ENCODE data around the gene SH3BP1. TPM values are rescaled to one million over a fixed set of nuclear protein-coding genes. Genes with fewer than 3 reads are reported as not detected.

Gene SH3BP1
- total RNA-seq, 4 donors from 2014 or later: 4.3 to 21.2 (median 7.8) TPM

DNA sequence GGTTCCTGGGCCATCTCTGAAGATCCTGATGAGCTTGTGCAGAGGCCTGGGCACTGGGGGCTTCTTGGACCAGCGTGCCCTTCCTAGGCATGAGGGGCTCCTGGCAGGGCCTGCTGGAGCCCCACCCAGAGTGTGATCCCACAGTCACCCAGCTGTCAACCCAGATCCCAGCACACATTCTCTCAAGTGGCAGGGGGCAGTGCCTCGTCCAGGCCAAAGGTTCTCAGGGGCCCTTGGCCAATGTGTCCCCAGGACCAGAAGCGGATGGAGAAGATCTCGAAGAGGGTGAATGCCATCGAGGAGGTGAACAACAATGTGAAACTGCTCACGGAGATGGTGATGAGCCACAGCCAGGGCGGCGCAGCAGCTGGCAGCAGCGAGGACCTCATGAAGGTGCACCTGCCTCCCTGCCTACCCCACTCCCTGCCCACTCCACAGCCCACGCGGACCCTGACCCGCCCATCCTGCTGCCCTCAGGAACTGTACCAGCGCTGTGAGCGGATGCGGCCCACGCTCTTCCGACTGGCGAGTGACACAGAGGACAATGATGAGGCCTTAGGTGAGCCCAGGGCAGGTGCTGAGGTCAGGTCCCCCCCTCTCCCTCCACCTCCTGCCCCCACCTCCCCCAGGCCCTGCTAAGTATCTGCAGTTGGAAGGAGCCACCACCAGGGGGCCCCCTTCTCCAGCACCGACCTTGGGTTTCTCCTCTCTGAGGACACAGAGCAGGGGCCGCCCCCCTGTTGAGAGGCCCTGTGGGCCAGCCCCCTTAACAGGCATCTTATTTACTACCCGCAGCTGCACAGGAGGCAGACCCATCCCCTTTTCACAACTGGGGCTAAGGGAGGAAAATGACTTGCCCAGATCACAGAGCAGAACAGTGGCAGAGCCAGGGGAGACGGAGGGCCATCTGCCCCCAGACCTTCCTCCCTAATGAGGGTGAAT lies 16.1 kb upstream of the SH3BP1 start:
- TF ChIP-seq, protein P1, sequence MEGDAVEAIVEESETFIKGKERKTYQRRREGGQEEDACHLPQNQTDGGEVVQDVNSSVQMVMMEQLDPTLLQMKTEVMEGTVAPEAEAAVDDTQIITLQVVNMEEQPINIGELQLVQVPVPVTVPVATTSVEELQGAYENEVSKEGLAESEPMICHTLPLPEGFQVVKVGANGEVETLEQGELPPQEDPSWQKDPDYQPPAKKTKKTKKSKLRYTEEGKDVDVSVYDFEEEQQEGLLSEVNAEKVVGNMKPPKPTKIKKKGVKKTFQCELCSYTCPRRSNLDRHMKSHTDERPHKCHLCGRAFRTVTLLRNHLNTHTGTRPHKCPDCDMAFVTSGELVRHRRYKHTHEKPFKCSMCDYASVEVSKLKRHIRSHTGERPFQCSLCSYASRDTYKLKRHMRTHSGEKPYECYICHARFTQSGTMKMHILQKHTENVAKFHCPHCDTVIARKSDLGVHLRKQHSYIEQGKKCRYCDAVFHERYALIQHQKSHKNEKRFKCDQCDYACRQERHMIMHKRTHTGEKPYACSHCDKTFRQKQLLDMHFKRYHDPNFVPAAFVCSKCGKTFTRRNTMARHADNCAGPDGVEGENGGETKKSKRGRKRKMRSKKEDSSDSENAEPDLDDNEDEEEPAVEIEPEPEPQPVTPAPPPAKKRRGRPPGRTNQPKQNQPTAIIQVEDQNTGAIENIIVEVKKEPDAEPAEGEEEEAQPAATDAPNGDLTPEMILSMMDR (IDR thresholded peaks at IDR 0.05; ENCODE audit: low read depth): no peak

GRCh38 chr22:37624017-37624365 lies 15.5 kb upstream of the SH3BP1 start:
- TF ChIP-seq, protein P1 (IDR thresholded peaks at IDR 0.05; ENCODE audit: low read depth): no peak

DNA sequence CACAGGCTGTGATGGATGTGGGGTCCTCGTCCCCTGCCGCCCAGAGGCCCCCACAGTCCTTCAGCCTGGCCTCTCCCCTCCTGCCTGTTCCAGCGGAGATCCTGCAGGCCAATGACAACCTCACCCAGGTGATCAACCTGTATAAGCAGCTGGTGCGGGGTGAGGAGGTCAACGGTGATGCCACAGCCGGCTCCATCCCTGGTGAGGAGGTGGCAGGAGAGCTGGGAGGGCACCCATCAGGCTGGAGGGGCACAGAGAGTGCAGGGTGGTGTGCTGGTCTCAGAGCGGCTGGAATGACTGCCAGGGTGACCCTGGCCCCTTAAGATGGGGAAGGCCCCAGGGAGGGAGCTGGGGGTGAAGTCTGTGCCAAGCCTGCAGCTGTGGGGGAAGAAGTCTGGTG lies 14.6 kb upstream of the SH3BP1 start:
- TF ChIP-seq, protein P1 (IDR thresholded peaks at IDR 0.05; ENCODE audit: low read depth): no peak

GRCh38 chr22:37625737-37626136 lies 13.7 kb upstream of the SH3BP1 start:
- TF ChIP-seq, protein P1 (IDR thresholded peaks at IDR 0.05; ENCODE audit: low read depth): no peak

DNA sequence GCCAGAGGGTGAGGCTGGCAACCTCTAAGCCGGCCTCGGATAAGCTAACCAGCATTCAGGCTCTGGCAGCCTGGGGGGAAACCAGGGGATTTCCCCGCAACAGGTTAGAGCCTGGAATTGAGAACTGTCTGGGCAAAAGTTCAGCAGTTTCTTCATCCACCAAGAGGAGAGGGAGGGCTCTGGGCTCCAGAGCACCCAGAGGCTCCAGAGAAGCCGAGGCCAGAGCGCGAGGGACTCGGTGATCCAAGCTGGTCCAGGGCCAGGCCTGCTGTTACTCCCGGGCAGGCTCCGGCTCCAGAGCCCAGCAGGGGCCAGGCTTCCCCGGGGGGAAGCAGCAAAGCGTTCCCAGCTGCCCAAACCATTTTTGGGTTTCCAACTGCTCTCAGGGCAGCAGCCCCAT lies 13.3 kb upstream of the SH3BP1 start:
- TF ChIP-seq, protein P1 (IDR thresholded peaks at IDR 0.05; ENCODE audit: low read depth): no peak

- TF ChIP-seq, protein P1 (IDR thresholded peaks at IDR 0.05; ENCODE audit: low read depth): no peak
Observed at GRCh38 chr22:37626556-37627075, 12.9 kb upstream of the SH3BP1 start.

DNA sequence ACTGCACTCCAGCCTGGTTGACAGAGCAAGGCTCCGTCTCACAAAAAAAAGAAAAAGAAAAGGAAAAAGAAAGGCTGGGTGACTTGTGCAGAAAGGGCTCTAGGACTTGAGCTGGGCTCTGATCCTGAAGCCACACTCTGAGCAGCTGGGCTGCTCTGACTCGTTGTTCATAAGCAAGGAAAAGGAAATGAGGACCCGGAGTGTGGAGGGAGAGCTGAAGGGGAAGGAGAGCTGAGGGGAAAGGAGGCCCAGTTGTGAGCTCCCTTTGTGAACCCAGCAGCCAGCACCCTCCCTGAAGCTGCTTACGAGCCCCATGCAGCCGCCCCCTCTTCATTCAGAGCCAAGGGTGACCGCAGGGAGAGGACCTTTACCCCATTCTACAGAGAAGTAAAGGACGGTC lies 12.3 kb upstream of the SH3BP1 start:
- TF ChIP-seq, protein P1 (IDR thresholded peaks at IDR 0.05; ENCODE audit: low read depth): no peak
